SK-N-SH treated with all-trans-retinoic acid at 6 μM for 48 hours (cell line): Measurements from ENCODE around the gene MITF.

ENCODE experiments used
- ATAC-seq: fragments of 200-7000 bp; cut with Tn5 transposase; 3 replicates; pipeline ENCODE4 v1.9.1; 2020; ENCODE audit warnings: mild to moderate bottlenecking, moderate library complexity
- CREB5 ChIP-seq: fragments of 250-450 bp; sonication (Bioruptor Pico); IDR thresholded peaks from 2 replicates; pipeline ENCODE4 v1.5.1; 2020; ENCODE audit warnings: low read depth, mild to moderate bottlenecking, moderate library complexity
- CSDC2 ChIP-seq: fragments of 250-450 bp; sonication (Bioruptor Pico); IDR thresholded peaks from 2 replicates; pipeline ENCODE4 v1.5.0; 2020; ENCODE audit warnings: mild to moderate bottlenecking, moderate library complexity
- CSRNP3 ChIP-seq: fragments of 250-450 bp; sonication (Bioruptor Pico); IDR thresholded peaks from 2 replicates; pipeline ENCODE4 v1.5.1; 2021; ENCODE audit warnings: mild to moderate bottlenecking, moderate library complexity
- ESRRG ChIP-seq: fragments of 250-450 bp; sonication (Bioruptor Pico); IDR thresholded peaks from 2 replicates; pipeline ENCODE4 v1.6.1; 2021; ENCODE audit warnings: mild to moderate bottlenecking
- GLIS3 ChIP-seq: fragments of 250-450 bp; sonication (Bioruptor Pico); IDR thresholded peaks from 2 replicates; pipeline ENCODE4 v1.5.0; 2020; ENCODE audit warnings: mild to moderate bottlenecking, moderate library complexity
- ISL1 ChIP-seq: fragments of 250-450 bp; sonication (Bioruptor Pico); IDR thresholded peaks from 2 replicates; pipeline ENCODE4 v2.1.2; 2022; ENCODE audit warnings: mild to moderate bottlenecking, moderate library complexity
- OSR1 ChIP-seq: fragments of 250-450 bp; sonication (Bioruptor Pico); IDR thresholded peaks from 2 replicates; pipeline ENCODE4 v1.8.0; 2022; ENCODE audit warnings: moderate library complexity, mild to moderate bottlenecking, inconsistent platforms
- PATZ1 ChIP-seq: fragments of 250-450 bp; sonication (Bioruptor Pico); IDR thresholded peaks from 2 replicates; pipeline ENCODE4 v1.8.0; 2020; ENCODE audit warnings: mild to moderate bottlenecking, moderate library complexity, borderline replicate concordance
- POU6F1 ChIP-seq: fragments of 250-450 bp; sonication (Bioruptor Pico); IDR thresholded peaks from 2 replicates; pipeline ENCODE4 v1.8.0; 2021; ENCODE audit warnings: low read depth, mild to moderate bottlenecking, moderate library complexity, borderline replicate concordance
- PPARA ChIP-seq: fragments of 250-450 bp; sonication (Bioruptor Pico); IDR thresholded peaks from 2 replicates; pipeline ENCODE4 v1.5.0; 2020; ENCODE audit warnings: mild to moderate bottlenecking, borderline replicate concordance
- RARB ChIP-seq: fragments of 250-450 bp; sonication (Bioruptor Pico); IDR thresholded peaks from 2 replicates; pipeline ENCODE4 v1.8.0; 2021; ENCODE audit warnings: mild to moderate bottlenecking, moderate library complexity
- TCF4 ChIP-seq: fragments of 250-450 bp; sonication (Bioruptor Pico); IDR thresholded peaks from 2 replicates; pipeline ENCODE4 v1.8.0; 2021; ENCODE audit warnings: mild to moderate bottlenecking, moderate library complexity, borderline replicate concordance
- TSHZ2 ChIP-seq: fragments of 250-450 bp; sonication (Bioruptor Pico); IDR thresholded peaks from 2 replicates; pipeline ENCODE4 v1.5.0; 2020; ENCODE audit warnings: mild to moderate bottlenecking, moderate library complexity
- ZC3H10 ChIP-seq: fragments of 250-450 bp; sonication (Bioruptor Pico); IDR thresholded peaks from 2 replicates; pipeline ENCODE4 v1.5.1; 2021; ENCODE audit warnings: mild to moderate bottlenecking, moderate library complexity
- ZFP3 ChIP-seq: fragments of 250-450 bp; sonication (Bioruptor Pico); IDR thresholded peaks from 2 replicates; pipeline ENCODE4 v1.5.0; 2020; ENCODE audit warnings: mild to moderate bottlenecking, moderate library complexity
- ZFP30 ChIP-seq: fragments of 450-650 bp; formaldehyde crosslinking; IDR thresholded peaks from 2 replicates; pipeline ENCODE4 v1.5.0; 2022; ENCODE audit warnings: mild to moderate bottlenecking, moderate library complexity
- ZNF70 ChIP-seq: fragments of 450-650 bp; formaldehyde crosslinking; IDR thresholded peaks from 2 replicates; pipeline ENCODE4 v1.5.0; 2020; ENCODE audit warnings: mild to moderate bottlenecking, moderate library complexity
- ZNF8 ChIP-seq: fragments of 450-650 bp; formaldehyde crosslinking; IDR thresholded peaks from 2 replicates; pipeline ENCODE4 v1.5.0; 2020; ENCODE audit warnings: mild to moderate bottlenecking, moderate library complexity

Gene MITF

GRCh38 chr3:69776289-69776688, 37.0 kb downstream of the MITF start:
- no peak for ATAC-seq

GRCh38 chr3:69776920-69777581, 37.8 kb downstream of the MITF start:
- no peak for ATAC-seq
- TF ChIP-seq TCF4 (no peak), PPARA (CRISPR knock-in tag) (no peak), PATZ1 (CRISPR knock-in tag) (no peak), CSDC2 (CRISPR knock-in tag) (no peak), RARB (CRISPR knock-in tag) (no peak), ZC3H10 (CRISPR knock-in tag) (no peak), CREB5 (no peak), TSHZ2 (no peak), ZFP30 (CRISPR knock-in tag) (no peak), GLIS3 (CRISPR knock-in tag) (no peak)

More at GRCh38 chr3:69776289-69776688, 37.0 kb downstream of the MITF start:
- TF ChIP-seq ZNF8 (no peak), GLIS3 (CRISPR knock-in tag) (no peak), ESRRG (CRISPR knock-in tag) (no peak), PPARA (CRISPR knock-in tag) (no peak), ZFP30 (CRISPR knock-in tag) (no peak), ISL1 (no peak), CSRNP3 (CRISPR knock-in tag) (no peak), OSR1 (CRISPR knock-in tag) (no peak), ZC3H10 (CRISPR knock-in tag) (no peak), POU6F1 (CRISPR knock-in tag) (no peak), ZFP3 (no peak), ZNF70 (CRISPR knock-in tag) (no peak), CSDC2 (CRISPR knock-in tag) (no peak), TCF4 (no peak), TSHZ2 (no peak)
